Hepatocyte (in vitro differentiated cells): Measurements from ENCODE around the gene FARP2. TPM values are rescaled to one million over a fixed set of nuclear protein-coding genes. Genes with fewer than 3 reads are reported as not detected.

ENCODE experiments used
- DNase-seq: peaks from one replicate; pipeline ENCODE4 v3.0.0-alpha.2; 2016; ENCODE audit warnings: low spot score
- H2AFZ ChIP-seq: fragments of 200-600 bp; sonication (generic); 2 replicates; pipeline ENCODE4 v1.6.0; 2016; ENCODE audit warnings: antibody characterized with exemption, mild to moderate bottlenecking
- H3K27ac ChIP-seq: fragments of 200-600 bp; sonication (generic); 2 replicates; pipeline ENCODE4 v1.5.1; 2016; ENCODE audit warnings: mild to moderate bottlenecking
- H3K27me3 ChIP-seq: fragments of 200-600 bp; sonication (generic); 2 replicates; pipeline ENCODE4 v1.6.1; 2016
- H3K36me3 ChIP-seq: fragments of 200-600 bp; sonication (generic); replicated peaks from 2 replicates; pipeline ENCODE4 v1.5.1; 2016; ENCODE audit warnings: low read depth; ENCODE audit not compliant: insufficient read depth
- H3K4me1 ChIP-seq: fragments of 200-600 bp; sonication (generic); 2 replicates; pipeline ENCODE4 v1.5.1; 2016; ENCODE audit warnings: mild to moderate bottlenecking, moderate library complexity; ENCODE audit not compliant: insufficient read depth
- H3K4me2 ChIP-seq: fragments of 200-600 bp; sonication (generic); 2 replicates; pipeline ENCODE4 v1.6.0; 2016
- H3K4me3 ChIP-seq: fragments of 200-600 bp; sonication (generic); 2 replicates; pipeline ENCODE4 v1.5.1; 2016; ENCODE audit warnings: mild to moderate bottlenecking
- H3K79me2 ChIP-seq: fragments of 200-600 bp; sonication (generic); 2 replicates; pipeline ENCODE4 v1.6.0; 2017; ENCODE audit warnings: mild to moderate bottlenecking
- H3K9me2 ChIP-seq: fragments of 200-600 bp; sonication (generic); replicated peaks from 2 replicates; pipeline ENCODE4 v1.6.0; 2017; ENCODE audit warnings: mild to moderate bottlenecking; ENCODE audit not compliant: insufficient read depth
- H3K9me3 ChIP-seq: fragments of 200-600 bp; sonication (generic); 2 replicates; pipeline ENCODE4 v1.5.1; 2016; ENCODE audit warnings: low read depth, mild to moderate bottlenecking
- H4K20me1 ChIP-seq: fragments of 200-600 bp; sonication (generic); 2 replicates; pipeline ENCODE4 v1.6.0; 2016; ENCODE audit warnings: mild to moderate bottlenecking; ENCODE audit not compliant: insufficient read depth, poor library complexity, severe bottlenecking
- CTCF ChIP-seq: fragments of 200-600 bp; sonication (generic); IDR thresholded peaks from 2 replicates; pipeline ENCODE4 v1.5.1; 2016; ENCODE audit warnings: antibody characterized with exemption, mild to moderate bottlenecking; ENCODE audit not compliant: poor library complexity
- EZH2 ChIP-seq: fragments of 200-600 bp; sonication (generic); IDR thresholded peaks from 2 replicates; pipeline ENCODE4 v1.6.1; 2016; ENCODE audit warnings: antibody characterized with exemption, mild to moderate bottlenecking, borderline replicate concordance
- EZH2phosphoT487 ChIP-seq: fragments of 200-600 bp; sonication (generic); IDR thresholded peaks from one replicate; pipeline ENCODE4 v1.6.1; 2018; ENCODE audit warnings: antibody characterized with exemption, mild to moderate bottlenecking, low read depth, moderate library complexity; ENCODE audit not compliant: unreplicated experiment, severe bottlenecking
- WGBS: methylation state at CpG from one replicate; pipeline ENCODE4 v1.1.6; 2016; ENCODE audit warnings: low lambda C conversion rate; ENCODE audit errors: missing lambda C conversion rate; 5-methylcytosine and 5-hydroxymethylcytosine counted together
- polyA plus RNA-seq: library from polyadenylated mRNA; unstranded; fragments of >200 nt; fragmentation: Nextera tagmentation; extraction: Ambion mirVana; gene quantifications from 2 replicates; pipeline ENCODE4 v1.2.1, GENCODE V29; 2016
- total RNA-seq: library from RNA; depleted of rRNA; stranded (reverse); fragments of >200 nt; gene quantifications from 2 replicates; pipeline ENCODE4 v1.2.3, GENCODE V29; 2014

Gene FARP2
- total and polyA plus RNA-seq, 2 experiments from 2014 or later, result 29.1 to 29.6 TPM

GRCh38 chr2:241479026-241479898 is 123.2 kb downstream of the FARP2 start:
- Histone ChIP-seq H2AFZ (no peak overlapping the region), H3K27me3 (no peaks in the 10 kb centered on the region), H3K79me2 (no peaks in the 10 kb centered on the region), H3K4me2 (no peak overlapping the region), H3K9me2 (no peaks in the 10 kb centered on the region), H3K9me3 (no peaks in the 10 kb centered on the region), H3K4me1 (no peaks in the 10 kb centered on the region), H3K27ac (no peak overlapping the region), H4K20me1 (no peaks in the 10 kb centered on the region), H3K36me3 (no peaks in the 10 kb centered on the region), H3K4me3 (no peak overlapping the region)
- 94% methylated on average over 18 of the region's 18 CpGs for WGBS
- no peak for DNase-seq
- TF ChIP-seq EZH2 (no peak), EZH2phosphoT487 (no peak), CTCF (no peak)

DNA sequence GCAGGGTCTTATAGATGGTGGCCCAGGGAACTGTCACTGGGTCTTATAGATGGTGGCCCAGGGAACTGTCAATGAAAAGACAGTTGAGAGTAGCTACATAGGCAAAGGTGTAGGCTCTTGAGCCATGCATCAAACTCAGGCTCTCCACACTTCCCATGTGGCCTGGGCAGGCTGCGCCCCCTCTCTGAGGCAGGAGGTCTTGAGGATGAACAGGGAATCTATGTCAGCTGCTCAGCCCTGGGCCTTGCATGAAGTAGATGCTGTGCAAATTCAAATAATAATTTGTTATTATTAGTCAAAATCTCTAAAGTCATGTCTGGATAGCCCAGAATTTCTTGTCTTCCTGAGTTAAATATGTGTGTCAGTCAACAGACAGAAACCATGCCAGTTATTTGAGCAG is 125.6 kb downstream of the FARP2 start:
- Histone ChIP-seq H3K79me2 (no peaks in the 10 kb centered on the region), H3K4me3 (no peak overlapping the region), H4K20me1 (no peaks in the 10 kb centered on the region), H3K9me2 (no peaks in the 10 kb centered on the region), H3K4me2 (no peak overlapping the region), H3K27me3 (no peaks in the 10 kb centered on the region), H3K9me3 (no peaks in the 10 kb centered on the region), H3K36me3 (no peaks in the 10 kb centered on the region), H3K27ac (no peak overlapping the region), H2AFZ (no peak overlapping the region), H3K4me1 (no peaks in the 10 kb centered on the region)
- WGBS, result 96% methylated on average over 1 of the region's 1 CpG
- DNase-seq, result no peak
- no peak for TF ChIP-seq EZH2
- TF ChIP-seq EZH2phosphoT487, result no peak
- no peak for TF ChIP-seq CTCF

- Histone ChIP-seq H3K79me2 (no peaks in the 10 kb centered on the region), H3K4me3 (no peak overlapping the region), H4K20me1 (no peaks in the 10 kb centered on the region), H2AFZ (no peak overlapping the region), H3K27ac (no peak overlapping the region), H3K36me3 (no peaks in the 10 kb centered on the region), H3K9me2 (no peaks in the 10 kb centered on the region), H3K9me3 (no peaks in the 10 kb centered on the region), H3K4me1 (no peaks in the 10 kb centered on the region), H3K4me2 (no peak overlapping the region), H3K27me3 (no peaks in the 10 kb centered on the region)
- 93% methylated on average over 20 of the region's 20 CpGs for WGBS
- no peak for DNase-seq
- no peak for TF ChIP-seq EZH2
- no peak for TF ChIP-seq EZH2phosphoT487
Observed at GRCh38 chr2:241482126-241482955, 126.3 kb downstream of the FARP2 start.

- TF ChIP-seq EZH2, result no peak
- TF ChIP-seq CTCF, result no peak
- TF ChIP-seq EZH2phosphoT487, result no peak
- H3K4me1 ChIP-seq, result no peaks in the 10 kb centered on the region
- no peaks in the 10 kb centered on the region for H3K27me3 ChIP-seq
- H3K36me3 ChIP-seq, result no peaks in the 10 kb centered on the region
- H3K79me2 ChIP-seq, result no peaks in the 10 kb centered on the region
- WGBS, result 91% methylated on average over 9 of the region's 9 CpGs
- no peak overlapping the region for H2AFZ ChIP-seq
- H3K4me3 ChIP-seq, result no peak overlapping the region
- no peaks in the 10 kb centered on the region for H3K9me2 ChIP-seq
- no peak overlapping the region for H3K4me2 ChIP-seq
- no peak overlapping the region for H3K27ac ChIP-seq
- no peaks in the 10 kb centered on the region for H4K20me1 ChIP-seq
- H3K9me3 ChIP-seq, result no peaks in the 10 kb centered on the region
- no peak for DNase-seq
Observed at GRCh38 chr2:241483305-241483704, 127.2 kb downstream of the FARP2 start.
